ENCODE measurements around the gene SNTA1.
A peak's percentile ranks its signal among the peaks of the same experiment; 100 is the strongest.
"Not testable (repeated sequence)": the region's sequence is repeated elsewhere in the genome, so short reads cannot be mapped to it uniquely, and the experiment has no call there.

SNTA1 gene

GRCh38 chr20:33443512-33444239, at the start of gene SNTA1:
Gene SNTA1 (minus strand): TSS chr20:33443763. CDS start chr20:33443620, 143 bp downstream.
- TF ChIP-seq, protein P1, sequence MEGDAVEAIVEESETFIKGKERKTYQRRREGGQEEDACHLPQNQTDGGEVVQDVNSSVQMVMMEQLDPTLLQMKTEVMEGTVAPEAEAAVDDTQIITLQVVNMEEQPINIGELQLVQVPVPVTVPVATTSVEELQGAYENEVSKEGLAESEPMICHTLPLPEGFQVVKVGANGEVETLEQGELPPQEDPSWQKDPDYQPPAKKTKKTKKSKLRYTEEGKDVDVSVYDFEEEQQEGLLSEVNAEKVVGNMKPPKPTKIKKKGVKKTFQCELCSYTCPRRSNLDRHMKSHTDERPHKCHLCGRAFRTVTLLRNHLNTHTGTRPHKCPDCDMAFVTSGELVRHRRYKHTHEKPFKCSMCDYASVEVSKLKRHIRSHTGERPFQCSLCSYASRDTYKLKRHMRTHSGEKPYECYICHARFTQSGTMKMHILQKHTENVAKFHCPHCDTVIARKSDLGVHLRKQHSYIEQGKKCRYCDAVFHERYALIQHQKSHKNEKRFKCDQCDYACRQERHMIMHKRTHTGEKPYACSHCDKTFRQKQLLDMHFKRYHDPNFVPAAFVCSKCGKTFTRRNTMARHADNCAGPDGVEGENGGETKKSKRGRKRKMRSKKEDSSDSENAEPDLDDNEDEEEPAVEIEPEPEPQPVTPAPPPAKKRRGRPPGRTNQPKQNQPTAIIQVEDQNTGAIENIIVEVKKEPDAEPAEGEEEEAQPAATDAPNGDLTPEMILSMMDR (IDR thresholded peaks at IDR 0.05; ENCODE audit: extremely low read depth, missing control alignments): no peak
- peak; percentile 97 for DNase-seq (ENCODE audit: low spot score)

DNA sequence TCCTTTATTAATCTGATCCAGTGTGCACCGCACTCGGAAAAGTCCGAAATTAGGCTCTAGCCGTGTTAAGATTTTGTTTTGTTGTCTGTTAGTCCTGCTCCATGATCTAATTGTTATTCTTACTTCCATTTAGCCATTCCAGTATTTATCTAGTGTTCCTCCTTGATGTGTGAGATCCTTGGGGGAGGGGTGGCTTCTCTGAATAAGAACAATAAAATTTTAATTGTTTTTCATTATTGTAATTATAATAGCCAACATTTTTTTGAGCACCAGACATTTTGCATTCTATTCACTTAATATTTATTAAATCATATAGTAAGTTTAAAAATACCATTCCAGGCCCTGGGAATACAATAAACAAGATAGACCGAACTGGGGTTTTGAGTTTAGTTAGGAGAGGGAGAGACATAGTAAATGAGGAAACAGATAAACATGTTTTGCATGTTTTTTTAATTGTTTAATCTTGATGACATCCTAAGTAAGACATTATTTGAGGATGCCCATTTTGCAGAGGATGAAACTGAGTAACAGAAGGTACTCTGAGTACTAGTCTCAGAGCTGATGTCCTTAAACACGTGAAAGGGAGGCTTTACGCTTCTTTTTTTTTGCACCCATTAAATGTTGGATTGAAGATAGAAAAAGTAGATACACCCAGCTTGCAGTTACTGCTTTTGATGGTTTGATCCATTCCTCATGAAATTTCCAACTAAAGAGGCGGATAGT, 47.5 kb upstream of the SNTA1 start:
- TF ChIP-seq, protein P1 (IDR thresholded peaks at IDR 0.05; ENCODE audit: extremely low read depth, missing control alignments): no peak
- DNase-seq (ENCODE audit: low spot score): no peak

DNA sequence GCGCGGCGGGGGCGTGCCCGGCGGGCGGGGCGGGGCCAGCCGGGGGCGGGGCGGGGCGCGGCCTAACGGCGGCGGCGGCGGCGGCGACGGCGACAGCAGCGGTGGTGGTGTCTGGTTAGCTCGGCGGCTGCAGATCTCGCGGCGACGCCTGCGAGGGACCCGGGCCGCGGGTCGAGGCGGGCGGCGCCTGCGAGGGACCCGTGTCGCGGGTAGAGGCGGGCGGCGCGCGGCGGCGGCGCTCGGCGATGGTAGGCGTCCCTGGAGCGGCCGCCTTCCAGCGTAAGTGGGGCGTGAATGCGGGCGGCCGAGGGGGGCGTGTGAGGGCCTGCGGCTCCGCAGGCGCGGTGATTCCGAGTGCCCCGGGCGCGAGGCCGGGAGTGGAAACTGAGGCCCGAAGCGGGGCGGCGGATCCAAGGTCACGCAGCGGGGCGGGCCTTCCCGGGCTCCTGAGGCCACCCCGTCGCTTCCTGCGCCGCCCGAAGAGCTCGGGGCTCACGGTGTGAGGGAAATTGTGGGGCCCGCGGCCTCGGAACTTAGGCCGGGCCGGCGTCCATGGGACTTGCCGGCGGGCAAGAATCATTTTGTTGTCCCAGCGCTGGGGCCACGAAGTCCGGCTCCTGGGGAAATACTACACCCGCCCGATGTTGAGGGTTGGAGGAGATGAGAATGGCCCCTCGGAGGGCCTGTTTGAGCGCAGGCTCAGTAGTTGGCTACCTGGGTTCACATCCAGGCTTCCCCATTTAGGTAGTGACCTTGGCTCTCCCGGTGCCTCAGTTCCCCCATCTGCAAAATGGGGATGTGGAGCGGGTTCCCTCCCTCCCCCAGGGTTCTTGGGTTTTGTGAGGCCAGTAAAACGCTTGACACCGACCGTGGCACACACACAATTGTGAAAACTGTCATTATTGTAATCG, 46.7 kb upstream of the SNTA1 start, which contains the start of gene CBFA2T2:
Gene CBFA2T2, plus strand, starts transcription at position 74 of the 911 bp plus-strand sequence. Its CDS starts 172 bp downstream, at position 246.
- TF ChIP-seq, protein P1 (IDR thresholded peaks at IDR 0.05; ENCODE audit: extremely low read depth, missing control alignments): no peak
- peak; percentile 48 for DNase-seq (ENCODE audit: low spot score)

DNA sequence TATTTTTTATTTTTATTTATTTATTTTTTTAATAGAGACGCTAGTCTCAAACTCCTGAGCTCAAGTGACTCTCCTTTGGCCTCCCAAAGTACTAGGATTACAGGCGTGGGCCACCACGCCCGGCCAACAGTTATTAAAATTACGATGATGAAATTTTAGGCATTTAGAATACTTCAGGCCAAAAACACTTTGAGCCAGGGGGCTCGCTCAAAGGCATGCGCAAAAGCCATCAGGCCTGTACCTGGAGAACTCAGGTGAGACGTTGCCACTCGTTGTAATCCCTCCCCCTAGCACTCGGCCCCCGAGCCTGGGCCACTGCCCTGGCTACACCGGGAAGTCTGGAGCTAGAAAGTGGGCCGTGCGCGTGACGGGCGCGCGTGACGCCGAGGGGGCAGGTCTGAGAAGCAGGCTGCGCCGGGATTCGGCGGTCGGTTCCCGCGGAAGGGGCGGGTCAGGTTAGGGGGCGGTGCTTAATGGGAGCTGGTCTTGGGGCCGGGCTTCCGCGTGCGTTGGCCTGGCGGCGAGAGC, 46.0 kb upstream of the SNTA1 start:
- DNase-seq (ENCODE audit: low spot score): peak; percentile 99
- TF ChIP-seq, protein P1 (IDR thresholded peaks at IDR 0.05; ENCODE audit: extremely low read depth, missing control alignments): no peak

DNA sequence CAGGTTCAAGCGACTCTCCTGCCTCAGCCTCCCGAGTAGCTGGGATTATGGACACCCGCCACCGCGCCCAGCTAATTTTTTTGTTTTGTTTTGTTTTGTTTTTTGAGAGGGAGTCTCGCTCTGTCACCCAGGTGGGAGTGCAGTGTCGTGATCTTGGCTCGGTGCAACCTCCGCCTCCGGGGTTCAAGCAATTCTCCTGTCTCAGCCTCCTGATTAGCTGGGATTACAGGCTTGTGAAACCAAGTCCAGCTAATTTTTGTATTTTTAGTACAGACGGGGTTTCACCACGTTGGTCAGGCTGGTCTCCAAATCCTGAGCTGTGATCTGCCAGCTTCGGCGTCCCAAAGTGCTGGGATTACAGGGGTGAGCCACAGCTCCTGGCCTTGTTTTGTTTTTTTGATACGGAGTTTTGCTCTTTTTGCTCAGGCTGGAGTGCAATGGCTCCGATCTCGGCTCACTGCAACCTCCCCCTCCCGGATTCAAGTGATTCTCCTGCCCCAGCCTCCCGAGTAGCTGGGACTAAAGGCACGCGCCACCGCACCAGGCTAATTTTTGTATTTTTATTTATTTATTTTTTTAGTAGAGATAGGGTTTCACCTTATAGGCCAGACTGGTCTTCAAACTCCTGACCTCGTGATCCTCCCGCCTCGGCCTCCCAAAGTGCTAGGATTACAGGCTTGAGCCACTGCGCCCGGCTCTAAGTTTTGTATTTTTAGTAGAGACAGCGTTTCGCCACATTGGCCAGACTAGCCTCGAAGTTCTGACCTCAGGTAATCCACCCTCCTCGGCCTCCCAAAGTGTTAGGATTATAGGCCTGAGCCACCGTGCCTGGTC, 45.3 kb upstream of the SNTA1 start:
- not testable (repeated sequence) for DNase-seq (ENCODE audit: low spot score)

DNA sequence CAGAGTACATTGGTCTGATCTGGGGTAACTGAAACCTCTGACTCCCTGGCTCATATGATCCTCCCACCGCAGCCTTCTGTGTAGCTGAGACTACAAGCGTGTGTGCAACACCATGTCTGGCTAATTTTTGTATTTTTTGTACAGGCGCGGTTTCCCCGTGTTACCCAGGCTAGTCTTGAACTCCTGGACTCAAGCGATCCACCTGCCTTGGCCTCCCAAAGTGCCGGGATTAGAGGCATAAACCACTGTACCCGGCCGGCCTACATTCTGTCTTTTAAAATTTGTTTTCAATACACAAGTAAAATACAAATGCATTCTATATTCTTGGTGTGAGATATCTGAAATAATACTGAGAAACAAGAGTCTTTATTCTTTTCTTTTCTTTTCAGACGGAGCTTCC, 44.6 kb upstream of the SNTA1 start:
- DNase-seq (ENCODE audit: low spot score): no peak
- TF ChIP-seq, protein P1 (IDR thresholded peaks at IDR 0.05; ENCODE audit: extremely low read depth, missing control alignments): no peak

DNA sequence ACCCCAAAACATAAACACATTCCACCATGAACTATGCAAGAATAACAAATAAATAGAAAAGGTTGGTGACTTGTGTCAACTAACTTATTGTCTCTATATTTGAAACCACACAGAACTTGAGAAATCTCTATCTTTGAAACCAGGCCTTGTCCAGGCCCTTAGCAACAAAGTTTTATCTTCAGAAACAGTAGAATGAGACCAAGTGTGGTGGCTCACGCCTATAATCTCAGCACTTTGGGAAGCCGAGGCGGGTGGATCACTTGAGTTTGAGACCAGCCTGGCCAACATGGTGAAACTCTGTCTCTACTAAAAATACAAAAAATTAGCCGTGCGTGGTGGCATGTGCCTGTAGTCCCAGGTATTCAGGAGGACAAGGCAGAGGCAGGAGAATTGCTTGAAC, 39.6 kb upstream of the SNTA1 start:
- DNase-seq (ENCODE audit: low spot score): not testable (repeated sequence)

Measured in GM20000 (cell line).